ENCODE measurements around the gene KRT4. TPM values are rescaled to one million over a fixed set of nuclear protein-coding genes. Genes with fewer than 3 reads are reported as not detected.
A peak's percentile ranks its signal among the peaks of the same experiment; 100 is the strongest.

The KRT4 gene
- total RNA-seq, 1 experiment from 2014 or later: not detected

- DNase-seq (ENCODE audit: low read depth, low spot score) (no peak), ATAC-seq (no peak)
- Histone ChIP-seq H3K9me3 (ENCODE audit: control insufficient read depth in 1 of 2, insufficient read depth in 1 of 2, low read depth in 1 of 2, low read length in 2 of 2) (no peaks in the 10 kb centered on the region), H3K79me2 (ENCODE audit: insufficient read depth, low read length) (no peaks in the 10 kb centered on the region), H3K4me2 (ENCODE audit: low read length) (no peak overlapping the region), H3K27me3 (ENCODE audit: insufficient read depth, low read length) (peaks cover 10% of the 10 kb centered on the region; the same call in 1 of the 2 replicates), H3K9ac (ENCODE audit: low read length) (no peak overlapping the region), H3K36me3 (ENCODE audit: control insufficient read depth in 1 of 2, insufficient read depth in 2 of 2, low read length in 2 of 2) (no peaks in the 10 kb centered on the region), H3K9me2 (ENCODE audit: insufficient read depth) (no peaks in the 10 kb centered on the region), H3K4me1 (ENCODE audit: control insufficient read depth in 1 of 2, insufficient read depth in 2 of 2, low read length in 2 of 2) (peaks cover 0 to 6% of the 10 kb centered on the region in 2 experiments; a peak in 2 of 4 replicates), H3K27ac (ENCODE audit: low read depth, low read length) (no peak overlapping the region), H4K20me1 (ENCODE audit: insufficient read depth) (no peaks in the 10 kb centered on the region), H3K4me3 (replicated peaks in 1 of 2; ENCODE audit: low read depth in 1 of 2, low read length in 2 of 2) (no peak overlapping the region), H2AFZ (ENCODE audit: low read depth, low read length, poor library complexity, severe bottlenecking) (no peak overlapping the region)
- intact Hi-C loops (cut with micrococcal nuclease): no loop called here
- ChIA-PET POLR2A (no interaction called here), CTCF (no interaction called here), RAD21 (ENCODE audit: low non-redundant PET in 1 of 2, low total read pairs in 2 of 2, uncharacterized antibody in 2 of 2, unreplicated experiment in 2 of 2) (no interaction called here)
- TF ChIP-seq RAD21 (IDR thresholded peaks at IDR 0.05; ENCODE audit: low read depth): no peak
- TF ChIP-seq JUND (IDR thresholded peaks at IDR 0.05): no peak
- TF ChIP-seq SRF (IDR thresholded peaks at IDR 0.05; ENCODE audit: low read depth): no peak
- TF ChIP-seq CEBPB (IDR thresholded peaks at IDR 0.05; ENCODE audit: low read depth): no peak
- TF ChIP-seq EZH2phosphoT487 (IDR thresholded peaks at IDR 0.05; ENCODE audit: borderline replicate concordance): no peak
- no peak for TF ChIP-seq ATF3 (IDR thresholded peaks at IDR 0.05)
- no peak for TF ChIP-seq EGR1 (IDR thresholded peaks at IDR 0.05; ENCODE audit: low read depth)
- no peak for TF ChIP-seq FOSL1 (IDR thresholded peaks at IDR 0.05; ENCODE audit: low read depth)
- no peak for TF ChIP-seq EZH2 (IDR thresholded peaks at IDR 0.05)
- BruUV-seq (replicated peaks): no TSS peak
These were observed 8.2 kb downstream of the KRT4 start for GRCh38 chr12:52805739-52806138.

GRCh38 chr12:52805000-52805399 lies 8.9 kb downstream of the KRT4 start:
- H3K27ac ChIP-seq (ENCODE audit: low read depth, low read length): no peak overlapping the region
- H3K36me3 ChIP-seq (ENCODE audit: control insufficient read depth in 1 of 2, insufficient read depth in 2 of 2, low read length in 2 of 2): no peaks in the 10 kb centered on the region
- intact Hi-C loops (cut with micrococcal nuclease): no loop called here
- RAD21 ChIA-PET (ENCODE audit: low non-redundant PET in 1 of 2, low total read pairs in 2 of 2, uncharacterized antibody in 2 of 2, unreplicated experiment in 2 of 2): no interaction called here
- H3K4me1 ChIP-seq (ENCODE audit: control insufficient read depth in 1 of 2, insufficient read depth in 2 of 2, low read length in 2 of 2): peaks cover 0 to 8% of the 10 kb centered on the region in 2 experiments; a peak in 2 of 4 replicates
- DNase-seq (ENCODE audit: low read depth, low spot score) (no peak), ATAC-seq (peak; percentile 70)
- no TSS peak for BruUV-seq (replicated peaks)
- peaks cover 10% of the 10 kb centered on the region; the same call in 1 of the 2 replicates for H3K27me3 ChIP-seq (ENCODE audit: insufficient read depth, low read length)
- H3K4me2 ChIP-seq (ENCODE audit: low read length): no peak overlapping the region
- H2AFZ ChIP-seq (ENCODE audit: low read depth, low read length, poor library complexity, severe bottlenecking): no peak overlapping the region
- no peak overlapping the region for H3K4me3 ChIP-seq (replicated peaks in 1 of 2; ENCODE audit: low read depth in 1 of 2, low read length in 2 of 2)
- no peaks in the 10 kb centered on the region for H4K20me1 ChIP-seq (ENCODE audit: insufficient read depth)
- no peaks in the 10 kb centered on the region for H3K79me2 ChIP-seq (ENCODE audit: insufficient read depth, low read length)
- CTCF ChIA-PET: no interaction called here
- POLR2A ChIA-PET: no interaction called here
- no peak overlapping the region for H3K9ac ChIP-seq (ENCODE audit: low read length)
- H3K9me3 ChIP-seq (ENCODE audit: control insufficient read depth in 1 of 2, insufficient read depth in 1 of 2, low read depth in 1 of 2, low read length in 2 of 2): no peaks in the 10 kb centered on the region
- no peaks in the 10 kb centered on the region for H3K9me2 ChIP-seq (ENCODE audit: insufficient read depth)
- no peak for TF ChIP-seq REST (IDR thresholded peaks at IDR 0.05; ENCODE audit: low read depth)
- no peak for TF ChIP-seq CBX3 (IDR thresholded peaks at IDR 0.05; ENCODE audit: low read depth)
- TF ChIP-seq RAD21 (IDR thresholded peaks at IDR 0.05; ENCODE audit: low read depth): no peak
- TF ChIP-seq ZBTB33 (IDR thresholded peaks at IDR 0.05; ENCODE audit: extremely low read depth, insufficient replicate concordance, low read length): no peak
- no peak for TF ChIP-seq ZNF274 (IDR thresholded peaks at IDR 0.05; ENCODE audit: low read depth, low read length)
- no peak for TF ChIP-seq CTCF (IDR thresholded peaks at IDR 0.05 in 2 of 3, conservative IDR thresholded peaks at IDR 0.05 in 1 of 3; ENCODE audit: borderline replicate concordance in 1 of 3, insufficient read depth in 1 of 3, low read depth in 2 of 3, low read length in 2 of 3)
